ENCODE measurements around the gene ABHD18.

DNA sequence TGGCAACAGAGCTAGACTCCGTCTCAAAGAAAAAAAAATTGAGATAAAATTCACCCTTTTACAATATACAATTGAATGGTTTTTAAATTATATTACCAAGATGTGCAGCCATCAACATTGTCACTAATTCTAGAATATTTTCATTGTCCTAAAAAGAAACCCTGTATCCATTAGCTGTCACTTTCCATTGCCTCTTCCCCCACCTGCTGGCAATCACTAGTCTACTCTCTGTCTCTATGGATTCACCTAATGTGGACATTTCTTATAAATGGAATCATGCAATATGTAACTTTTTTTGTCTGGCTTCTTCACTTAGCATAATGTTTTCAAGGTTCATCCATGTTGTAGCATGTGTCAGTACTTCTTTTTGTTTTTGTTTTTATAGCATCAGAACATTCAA lies 20.8 kb downstream of the ABHD18 start:
- TF ChIP-seq, protein P1, sequence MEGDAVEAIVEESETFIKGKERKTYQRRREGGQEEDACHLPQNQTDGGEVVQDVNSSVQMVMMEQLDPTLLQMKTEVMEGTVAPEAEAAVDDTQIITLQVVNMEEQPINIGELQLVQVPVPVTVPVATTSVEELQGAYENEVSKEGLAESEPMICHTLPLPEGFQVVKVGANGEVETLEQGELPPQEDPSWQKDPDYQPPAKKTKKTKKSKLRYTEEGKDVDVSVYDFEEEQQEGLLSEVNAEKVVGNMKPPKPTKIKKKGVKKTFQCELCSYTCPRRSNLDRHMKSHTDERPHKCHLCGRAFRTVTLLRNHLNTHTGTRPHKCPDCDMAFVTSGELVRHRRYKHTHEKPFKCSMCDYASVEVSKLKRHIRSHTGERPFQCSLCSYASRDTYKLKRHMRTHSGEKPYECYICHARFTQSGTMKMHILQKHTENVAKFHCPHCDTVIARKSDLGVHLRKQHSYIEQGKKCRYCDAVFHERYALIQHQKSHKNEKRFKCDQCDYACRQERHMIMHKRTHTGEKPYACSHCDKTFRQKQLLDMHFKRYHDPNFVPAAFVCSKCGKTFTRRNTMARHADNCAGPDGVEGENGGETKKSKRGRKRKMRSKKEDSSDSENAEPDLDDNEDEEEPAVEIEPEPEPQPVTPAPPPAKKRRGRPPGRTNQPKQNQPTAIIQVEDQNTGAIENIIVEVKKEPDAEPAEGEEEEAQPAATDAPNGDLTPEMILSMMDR (IDR thresholded peaks at IDR 0.05), result no peak
- TF ChIP-seq POLR2A (IDR thresholded peaks at IDR 0.05), result no peak
